AG09309 (cell line): Measurements from ENCODE around the gene PPARA.

Source experiments
- DNase-seq: peaks from one replicate; pipeline ENCODE4 v3.0.0-alpha.2; 2010; ENCODE audit warnings: low read depth
- H3K4me3 ChIP-seq: 2 replicates; pipeline ENCODE4 v1.5.1; 2011; ENCODE audit warnings: mild to moderate bottlenecking, low read depth, low read length, moderate library complexity; ENCODE audit not compliant: control insufficient read depth
- CTCF ChIP-seq: IDR thresholded peaks from 2 replicates; pipeline ENCODE4 v1.5.1; 2011; ENCODE audit warnings: mild to moderate bottlenecking, low read depth, low read length, inconsistent platforms; ENCODE audit not compliant: insufficient read depth, control insufficient read depth; ENCODE audit errors: missing control alignments

PPARA gene

DNA sequence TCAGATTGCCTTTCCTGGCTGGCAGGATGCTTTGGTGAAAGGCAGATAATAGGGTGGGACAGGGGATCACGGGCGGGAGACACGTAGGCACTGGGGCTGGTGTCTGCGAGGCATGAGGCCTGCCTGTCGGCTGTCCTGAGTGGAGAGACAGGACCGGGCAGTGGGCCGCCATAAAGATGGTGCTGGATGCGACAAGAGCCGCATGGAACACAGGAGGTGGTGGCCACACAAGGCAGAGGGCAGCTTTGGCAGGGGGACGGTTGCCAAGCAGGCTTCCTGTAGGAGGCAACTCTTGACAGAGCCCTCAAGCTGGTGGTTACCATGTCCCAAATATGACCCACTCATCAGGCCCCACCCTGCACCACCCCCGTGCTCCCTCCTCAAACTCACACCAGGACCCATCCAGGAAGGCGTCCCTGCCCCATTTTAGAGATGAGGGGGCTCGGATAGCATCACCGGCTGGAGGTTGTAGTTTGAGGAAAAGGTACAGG lies 4.9 kb upstream of the PPARA start:
- no peak for TF ChIP-seq CTCF
- no peak for DNase-seq
- no peak overlapping the region for H3K4me3 ChIP-seq

DNA sequence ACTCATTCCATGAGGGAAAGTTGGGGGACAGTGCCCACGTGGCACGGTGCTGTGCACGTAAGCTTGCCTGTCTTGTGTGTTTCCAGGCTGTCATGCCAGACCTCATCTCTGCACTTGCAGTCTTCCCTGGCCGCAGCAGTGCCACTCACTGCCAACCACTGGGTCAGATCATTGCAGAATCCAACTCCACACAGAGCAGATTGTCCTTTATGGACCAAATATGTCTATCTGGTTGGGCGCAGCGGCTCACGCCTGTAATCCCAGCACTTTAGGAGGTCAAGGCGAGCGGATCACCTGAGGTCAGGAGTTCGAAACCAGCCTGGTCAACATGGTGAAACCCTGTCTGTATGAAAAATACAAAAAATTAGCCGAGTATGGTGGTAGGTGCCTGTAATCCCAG lies 4.4 kb upstream of the PPARA start:
- no peak for DNase-seq
- no peak overlapping the region for H3K4me3 ChIP-seq
- no peak for TF ChIP-seq CTCF

DNA sequence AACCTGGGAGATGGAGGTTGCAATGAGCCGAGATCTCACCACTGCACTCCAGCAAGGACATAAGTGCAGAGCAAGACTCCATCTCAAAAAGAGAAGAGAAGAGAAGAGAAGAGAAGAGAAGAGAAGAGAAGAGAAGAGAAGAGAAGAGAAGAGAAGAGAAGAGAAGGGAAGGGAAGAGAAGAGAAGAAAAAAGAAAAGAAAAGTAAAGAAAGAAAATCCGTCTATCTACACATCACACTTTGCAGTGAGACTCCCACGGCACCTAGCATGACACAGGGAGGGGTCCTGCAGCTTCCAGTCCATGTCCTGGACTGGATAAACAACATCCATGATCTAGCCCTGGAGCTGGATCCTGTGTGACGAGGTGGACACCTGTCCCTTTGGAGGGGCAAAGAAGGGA lies 4.0 kb upstream of the PPARA start:
- no peak for DNase-seq
- no peak for TF ChIP-seq CTCF
- no peak overlapping the region for H3K4me3 ChIP-seq

DNA sequence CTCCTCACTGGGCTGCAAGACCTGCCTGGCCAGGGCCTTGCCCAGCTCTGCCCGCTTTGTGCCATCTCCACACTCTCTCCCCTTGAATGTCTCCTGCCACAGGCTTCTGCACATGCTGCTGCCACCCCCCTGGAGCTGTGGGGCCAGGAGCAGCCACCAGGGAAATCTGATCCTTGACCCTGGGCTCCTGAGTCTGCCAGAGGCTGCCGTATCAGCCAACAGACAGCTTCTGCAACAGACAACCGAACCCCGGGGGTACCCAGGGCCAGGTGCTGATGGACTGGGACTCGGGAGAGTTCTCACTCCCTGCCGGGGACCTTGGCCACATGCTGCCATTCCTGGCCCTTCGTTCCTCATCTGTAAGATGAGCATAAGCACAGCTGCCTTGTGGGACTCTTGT lies 3.3 kb upstream of the PPARA start:
- DNase-seq, result no peak
- TF ChIP-seq CTCF, result no peak
- no peak overlapping the region for H3K4me3 ChIP-seq

DNA sequence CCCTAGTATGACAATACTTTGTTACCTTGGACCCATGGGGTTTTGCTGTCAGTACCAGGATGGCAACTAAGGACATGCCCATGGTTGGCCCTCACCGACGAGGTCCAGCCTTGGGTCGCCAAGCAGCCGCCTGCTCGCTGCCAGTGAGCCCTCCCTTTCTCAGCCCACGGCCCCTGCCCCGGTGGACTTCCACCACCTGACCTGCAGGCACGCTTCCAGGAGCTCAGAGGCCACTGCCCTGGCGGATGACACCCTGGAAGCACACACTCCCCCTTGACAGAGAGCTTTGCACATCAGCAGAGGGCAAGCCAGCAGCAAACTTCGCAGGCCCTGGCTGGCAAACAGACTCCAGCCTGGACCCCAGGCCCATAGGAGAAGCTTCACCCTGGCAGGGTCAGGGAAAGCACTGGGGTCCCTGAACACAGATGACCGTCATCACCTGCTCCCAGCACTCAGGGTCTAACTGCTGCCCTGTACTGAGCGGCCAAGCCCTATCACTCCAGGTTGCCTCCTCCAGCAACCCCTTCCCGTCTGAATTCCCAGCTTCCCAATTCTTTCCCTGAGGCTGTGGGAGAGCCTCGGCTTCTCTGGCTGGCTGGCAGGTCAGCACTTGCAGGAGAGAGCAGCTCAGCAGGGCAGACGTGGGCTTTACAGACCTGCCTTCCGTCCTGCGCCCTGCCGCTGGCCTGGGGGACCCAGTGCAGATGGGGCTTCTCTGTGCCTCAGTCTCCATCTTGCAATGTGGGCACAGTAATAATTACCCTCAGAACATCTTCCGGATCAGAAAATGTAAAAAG lies 2.7 kb upstream of the PPARA start:
- DNase-seq, result no peak
- no peak for TF ChIP-seq CTCF
- H3K4me3 ChIP-seq, result no peak overlapping the region

GRCh38 chr22:46148336-46148735 lies 2.0 kb upstream of the PPARA start:
- no peak overlapping the region for H3K4me3 ChIP-seq
- no peak for DNase-seq
- no peak for TF ChIP-seq CTCF

- no peak for TF ChIP-seq CTCF
- no peak for DNase-seq
- peak overlapping the region; percentile 69 for H3K4me3 ChIP-seq
These were observed 1.4 kb upstream of the PPARA start for GRCh38 chr22:46148816-46149511.
